GM10266 (cell line): Measurements from ENCODE around the gene RASD1.

Experiments
- DNase-seq: peaks from one replicate; pipeline ENCODE4 v3.0.0; 2012; ENCODE audit errors: extremely low spot score
- CTCF ChIP-seq: IDR thresholded peaks from 2 replicates; pipeline ENCODE4 v1.5.1; 2012; ENCODE audit warnings: mild to moderate bottlenecking, low read depth; ENCODE audit not compliant: control insufficient read depth, insufficient read depth; ENCODE audit errors: missing control alignments

The RASD1 gene

DNA sequence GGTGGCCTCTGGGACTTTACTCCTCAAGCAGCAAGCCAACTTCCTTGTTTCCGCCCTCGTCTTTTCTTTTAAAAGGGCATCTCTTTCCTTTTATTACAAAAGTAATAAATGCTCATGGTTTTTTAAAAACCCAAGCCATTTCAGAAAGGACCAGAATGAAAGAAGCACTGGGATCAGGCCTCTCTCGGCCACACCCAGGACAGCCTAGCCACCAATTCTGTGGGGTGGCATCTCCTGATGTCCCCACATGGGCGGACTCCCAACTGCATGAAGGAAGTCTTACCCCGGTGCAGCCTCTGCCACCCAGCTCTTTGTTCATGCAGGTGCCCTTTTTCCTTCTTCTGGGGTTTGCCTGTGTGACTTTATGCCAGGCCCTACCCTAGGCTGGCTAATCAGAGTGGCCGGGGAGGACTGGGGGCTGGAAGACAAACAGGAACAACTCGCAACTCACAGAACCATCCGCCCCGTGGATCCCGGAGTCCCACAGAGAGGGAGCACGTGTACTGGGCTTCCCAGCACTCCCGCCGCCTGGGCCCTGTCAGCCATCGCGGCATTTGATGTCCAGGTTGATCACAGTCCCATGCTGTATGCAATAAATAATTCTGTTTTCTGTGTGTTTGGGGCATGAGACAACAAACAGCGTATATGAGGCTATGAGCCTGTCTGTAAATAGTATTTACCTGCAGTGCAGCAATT lies 2.6 kb upstream of the RASD1 start:
- no peak for TF ChIP-seq CTCF

DNA sequence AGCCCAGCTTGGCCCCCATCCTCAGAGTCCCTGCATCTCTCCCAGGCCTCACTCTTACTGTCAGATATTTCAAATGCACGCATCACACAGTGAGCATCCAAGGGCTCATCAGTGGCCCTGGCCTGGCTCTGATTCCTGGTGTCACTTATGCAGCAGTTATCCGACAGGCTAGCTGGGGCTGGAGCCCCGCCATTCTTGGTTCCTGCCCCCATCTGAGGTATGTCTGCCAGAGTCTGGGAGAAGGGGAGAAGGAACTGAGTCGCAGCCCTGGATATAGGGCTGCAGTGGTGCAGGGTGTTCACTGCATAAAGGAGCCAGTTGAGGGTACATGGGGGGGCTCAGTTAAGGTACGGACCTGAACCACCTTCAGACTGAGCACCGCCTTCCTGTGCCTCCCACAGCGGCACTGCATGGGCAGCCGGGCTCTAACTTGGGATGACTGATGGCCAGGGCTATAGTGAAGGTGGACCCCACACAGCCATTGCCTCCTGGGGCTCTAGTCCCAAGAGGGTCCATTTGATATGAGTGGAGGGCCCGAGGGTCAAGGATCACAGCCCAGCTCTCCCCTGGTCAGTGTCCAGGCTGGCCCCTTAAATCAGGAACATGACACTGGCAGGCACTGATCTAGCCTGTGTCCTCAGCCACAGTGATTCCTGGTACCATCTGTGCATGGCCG lies 1.8 kb upstream of the RASD1 start:
- TF ChIP-seq CTCF = no peak
- no peak for DNase-seq

More for the DNA sequence above, 2.6 kb upstream of the RASD1 start:
- no peak for DNase-seq

GRCh38 chr17:17497065-17497844 lies 1.1 kb upstream of the RASD1 start:
- no peak for DNase-seq
- TF ChIP-seq CTCF = no peak

GRCh38 chr17:17495536-17496188 lies 533 bp downstream of the RASD1 start:
- no peak for TF ChIP-seq CTCF
- peak; percentile 66 for DNase-seq

GRCh38 chr17:17494870-17495535 lies 1.2 kb downstream of the RASD1 start:
- no peak for TF ChIP-seq CTCF

DNA sequence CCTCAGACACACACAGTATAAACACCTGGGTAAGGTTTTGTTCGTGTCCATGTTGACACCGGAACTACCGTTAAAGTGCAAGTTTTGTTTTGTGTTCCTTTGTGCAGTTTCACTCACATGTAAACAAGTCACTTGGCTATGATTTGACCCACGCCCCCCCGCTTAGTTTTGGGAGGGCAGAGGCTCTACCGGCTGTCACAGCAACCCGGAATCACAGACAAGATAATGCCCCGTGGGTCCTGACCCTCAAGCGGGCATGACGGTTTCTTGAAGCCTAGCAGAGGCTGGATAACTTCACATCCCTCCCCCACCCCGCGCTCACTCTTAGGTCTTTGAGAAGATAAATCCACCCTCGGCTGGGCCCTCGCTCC lies 1.7 kb downstream of the RASD1 start:
- DNase-seq = no peak
- no peak for TF ChIP-seq CTCF

More at GRCh38 chr17:17494870-17495535, 1.2 kb downstream of the RASD1 start:
- no peak for DNase-seq
